ACHN (cell line): Measurements from ENCODE around the gene CRCP.
"Not testable (repeated sequence)": the region's sequence is repeated elsewhere in the genome, so short reads cannot be mapped to it uniquely, and the experiment has no call there.

Experiments
- DNase-seq: peaks from one replicate; pipeline ENCODE4 v3.0.0-alpha.2; 2015
- in situ Hi-C: cut with HindIII; loops from 2 replicates; pipeline ENCODE4 v1.10.0; 2017; ENCODE audit warnings: low sequenced_read_pairs, low pct_ligation_motif_present, low pct_unique_long_range_greater_than_20kb

The CRCP gene

DNA sequence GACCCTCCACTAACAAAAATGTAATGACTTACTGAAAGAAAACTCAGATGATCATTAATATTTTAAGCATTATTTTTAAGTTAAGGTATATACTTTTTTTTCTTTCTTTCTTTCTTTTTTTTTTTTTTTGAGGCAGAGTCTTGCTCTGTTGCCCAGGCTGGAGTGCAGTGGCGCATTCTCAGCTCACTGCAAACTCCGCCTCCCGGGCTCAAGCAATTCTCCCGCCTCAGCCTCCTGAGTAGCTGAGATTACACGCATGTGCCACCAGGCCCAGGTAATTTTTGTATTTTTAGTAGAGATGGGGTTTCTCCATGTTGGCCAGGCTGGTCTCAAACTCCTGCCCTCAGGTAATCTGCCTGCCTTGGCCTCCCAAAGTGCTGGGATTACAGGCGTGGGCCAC lies 12.5 kb upstream of the CRCP start:
- DNase-seq, in situ Hi-C loops: not testable (repeated sequence)

DNA sequence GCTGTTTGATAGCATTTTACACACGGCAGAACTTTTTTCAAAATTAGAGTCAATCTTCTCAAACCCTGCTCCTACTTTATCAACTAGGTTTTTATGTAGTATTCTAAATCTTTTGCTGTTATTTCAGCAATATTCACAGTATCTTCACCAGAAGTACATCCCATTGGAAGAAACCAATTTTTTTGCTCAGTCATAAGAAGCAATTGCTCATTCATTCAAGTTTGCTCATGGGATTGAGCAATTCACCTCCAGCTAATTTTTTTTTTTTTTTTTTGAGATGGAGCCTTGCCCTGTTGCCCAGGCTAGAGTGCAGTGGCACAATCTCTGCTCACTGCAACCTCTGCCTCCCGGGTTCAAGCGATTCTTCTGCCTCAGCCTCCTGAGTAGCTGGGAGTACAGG lies 10.7 kb upstream of the CRCP start:
- in situ Hi-C loops, DNase-seq: not testable (repeated sequence)

DNA sequence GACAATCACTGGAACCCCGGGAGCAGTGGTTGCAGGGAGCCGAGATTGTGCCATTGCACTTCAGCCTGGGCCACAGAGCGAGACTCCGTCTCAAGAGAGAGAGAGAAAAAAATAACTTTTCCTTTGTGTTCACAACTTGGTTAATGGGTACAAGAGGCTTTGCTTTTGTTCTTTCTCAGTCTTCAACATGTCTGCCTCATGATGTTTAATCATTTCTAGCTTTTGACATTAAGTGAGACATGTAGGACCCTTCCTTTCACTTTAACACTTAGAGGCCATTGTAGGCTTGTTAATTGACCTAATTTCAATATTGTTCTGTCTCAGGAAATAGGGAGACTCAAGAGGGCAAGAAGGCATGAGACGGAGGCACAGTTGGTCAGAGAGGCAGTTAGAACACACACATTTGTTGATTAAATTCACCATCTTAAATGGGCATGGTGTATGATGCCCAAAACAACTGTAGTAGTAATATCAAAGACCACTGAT lies 9.3 kb upstream of the CRCP start:
- in situ Hi-C loops, result no loop called here

DNA sequence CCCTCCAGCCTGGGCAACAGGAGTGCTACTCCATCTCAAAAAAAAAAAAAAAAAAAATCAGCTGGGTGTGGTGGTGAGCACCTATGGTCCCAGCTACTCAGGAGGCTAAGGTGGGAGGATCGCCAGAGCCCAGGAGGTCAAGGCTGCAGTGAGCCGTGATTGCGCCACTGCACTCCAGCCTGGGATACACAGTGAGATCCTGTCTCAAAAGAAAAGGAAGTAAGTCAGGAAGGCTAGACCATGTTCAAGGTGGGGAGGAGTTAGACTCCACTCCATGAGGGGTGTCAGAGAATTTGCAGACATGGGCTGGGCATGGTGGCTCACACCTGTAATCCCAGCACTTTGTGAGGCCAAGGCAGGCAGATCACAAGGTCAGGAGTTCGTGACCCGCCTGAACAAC lies 6.2 kb upstream of the CRCP start:
- DNase-seq, in situ Hi-C loops: not testable (repeated sequence)

More for the DNA sequence above, 9.3 kb upstream of the CRCP start:
- DNase-seq, result no peak

DNA sequence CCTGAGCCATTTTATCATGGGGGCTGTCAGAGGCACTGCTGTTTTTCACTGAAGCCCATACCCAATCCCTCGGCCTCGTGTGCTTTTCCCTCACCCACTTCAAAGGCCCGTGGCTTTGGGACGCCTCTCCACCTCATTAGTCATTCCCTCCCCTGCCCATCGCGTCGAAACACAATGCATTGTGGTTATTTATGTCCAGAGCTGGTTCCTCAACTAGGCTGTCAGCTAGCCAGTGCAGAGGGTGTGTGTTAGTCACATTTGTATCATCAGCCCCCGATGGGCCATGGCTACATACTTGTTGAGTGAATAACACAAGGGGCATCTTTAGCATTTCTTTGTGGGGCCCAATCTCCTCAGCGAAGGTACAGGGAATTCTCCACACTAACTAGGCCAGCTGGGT lies 3.8 kb upstream of the CRCP start:
- DNase-seq, result peak; percentile 87
- in situ Hi-C loops, result no loop called here

DNA sequence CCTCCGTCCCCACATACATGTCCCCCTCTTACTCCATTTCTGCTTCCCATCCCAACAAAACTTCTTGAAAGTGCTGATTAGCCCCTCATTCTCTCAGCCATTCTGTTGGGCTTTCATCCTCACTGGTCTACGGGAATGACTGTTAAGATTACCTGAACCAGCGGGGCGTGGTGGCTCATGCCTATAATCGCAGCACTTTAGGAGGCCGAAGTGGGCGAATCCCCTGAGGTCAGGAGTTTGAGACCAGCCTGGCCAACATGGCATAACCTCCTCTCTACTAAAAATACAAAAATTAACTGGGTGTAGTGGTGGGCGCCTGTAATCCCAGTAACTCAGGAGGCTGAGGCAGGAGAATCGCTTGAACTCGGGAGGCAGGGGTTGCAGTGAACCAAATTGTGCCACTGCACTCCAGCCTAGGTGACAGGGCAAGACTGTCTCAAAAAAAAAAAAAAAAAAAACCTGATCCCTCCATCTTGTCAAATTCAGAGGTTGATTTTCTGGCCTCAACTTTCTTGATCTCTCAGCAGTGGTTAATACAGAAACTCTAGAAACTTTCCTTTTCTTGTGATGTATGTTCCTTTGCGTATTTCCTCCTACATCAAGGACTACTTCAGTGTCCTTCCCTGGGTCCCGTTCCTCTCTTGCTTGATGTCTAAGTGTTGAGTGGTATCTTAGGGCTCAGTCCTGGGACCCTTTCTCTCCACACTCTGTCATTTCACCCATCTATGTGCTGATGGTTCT lies 2.2 kb downstream of the CRCP start:
- in situ Hi-C loops, DNase-seq: not testable (repeated sequence)

DNA sequence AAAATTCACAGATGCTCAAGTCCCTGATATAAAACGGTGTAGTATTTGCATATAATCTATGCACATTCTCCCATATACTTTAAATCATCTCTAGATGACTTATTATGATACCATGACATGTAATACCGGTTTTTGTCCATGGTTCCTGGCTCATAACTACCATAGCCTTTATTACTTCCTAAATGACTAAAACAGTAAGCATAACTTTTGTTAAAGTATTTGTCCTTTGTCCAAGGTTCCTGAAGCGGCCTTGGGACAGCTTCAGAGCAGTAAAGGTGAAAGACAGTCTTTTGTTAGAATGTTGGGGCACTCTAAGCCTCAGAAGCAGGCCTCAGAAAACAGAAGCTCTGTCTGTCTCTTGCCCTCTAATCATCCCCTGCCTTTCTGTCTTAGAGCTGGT lies 4.0 kb downstream of the CRCP start:
- in situ Hi-C loops, result no loop called here

DNA sequence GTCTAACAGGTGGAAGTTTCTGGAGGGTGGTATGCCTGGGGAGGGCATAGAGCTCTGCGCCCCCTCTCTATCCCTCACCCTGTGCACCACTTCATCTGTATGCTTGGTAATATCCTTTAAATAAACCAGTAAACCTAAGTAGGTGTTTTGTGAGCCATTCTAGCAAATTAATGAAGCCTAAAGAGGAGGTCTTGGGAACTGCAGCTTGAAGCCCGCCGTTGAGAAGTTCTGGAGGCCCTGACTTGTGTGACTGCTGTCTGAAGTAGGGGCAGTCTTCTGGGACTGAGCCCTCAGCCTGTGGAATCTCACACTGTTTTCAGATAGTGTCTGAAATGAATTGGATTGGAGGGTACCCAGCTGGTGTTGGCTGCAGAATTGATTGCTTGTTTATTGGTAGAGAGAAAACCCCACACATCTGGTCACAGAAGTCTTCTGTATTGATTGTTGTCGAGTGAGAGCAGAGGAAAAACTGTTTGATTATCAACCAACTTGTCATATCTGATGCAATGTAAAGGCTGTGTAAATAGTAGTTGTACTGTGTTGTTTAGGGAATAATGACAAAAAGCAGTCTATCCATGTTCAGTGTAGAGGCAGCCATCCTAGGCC lies 4.7 kb downstream of the CRCP start:
- DNase-seq, result no peak
- in situ Hi-C loops, result no loop called here

More for the DNA sequence above, 4.0 kb downstream of the CRCP start:
- DNase-seq, result no peak

DNA sequence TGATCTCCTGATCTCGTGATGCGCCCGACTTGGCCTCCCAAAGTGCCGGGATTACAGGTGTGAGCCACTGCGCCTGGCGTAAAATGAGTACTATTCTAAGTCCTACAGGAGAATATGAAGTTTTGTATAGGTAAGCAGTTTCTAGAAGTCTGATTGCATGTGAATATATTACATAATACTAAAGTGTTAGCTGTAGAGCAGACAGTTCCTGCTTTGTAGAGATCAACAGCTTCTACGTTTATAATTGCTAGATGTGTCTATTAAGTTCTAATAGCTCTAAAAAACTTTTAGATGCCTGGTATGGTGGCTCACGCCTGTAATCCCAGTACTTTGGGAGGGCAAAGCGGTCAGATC lies 8.5 kb downstream of the CRCP start:
- in situ Hi-C loops, result no loop called here
- no peak for DNase-seq

DNA sequence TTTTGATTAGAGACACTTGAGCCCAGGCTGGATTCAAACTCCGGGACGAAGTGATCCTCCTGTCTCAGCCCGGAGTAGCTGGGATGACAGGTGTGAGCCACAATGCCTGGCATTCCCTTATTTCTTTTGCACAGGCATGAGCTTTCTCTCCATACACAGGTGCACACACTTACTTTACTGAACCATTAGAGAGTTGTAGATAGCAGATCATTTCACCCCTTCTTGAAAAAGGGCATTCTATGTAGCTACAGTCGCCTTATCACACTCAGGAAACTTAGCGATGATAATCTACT lies 9.9 kb downstream of the CRCP start:
- in situ Hi-C loops, result not testable (repeated sequence)

DNA sequence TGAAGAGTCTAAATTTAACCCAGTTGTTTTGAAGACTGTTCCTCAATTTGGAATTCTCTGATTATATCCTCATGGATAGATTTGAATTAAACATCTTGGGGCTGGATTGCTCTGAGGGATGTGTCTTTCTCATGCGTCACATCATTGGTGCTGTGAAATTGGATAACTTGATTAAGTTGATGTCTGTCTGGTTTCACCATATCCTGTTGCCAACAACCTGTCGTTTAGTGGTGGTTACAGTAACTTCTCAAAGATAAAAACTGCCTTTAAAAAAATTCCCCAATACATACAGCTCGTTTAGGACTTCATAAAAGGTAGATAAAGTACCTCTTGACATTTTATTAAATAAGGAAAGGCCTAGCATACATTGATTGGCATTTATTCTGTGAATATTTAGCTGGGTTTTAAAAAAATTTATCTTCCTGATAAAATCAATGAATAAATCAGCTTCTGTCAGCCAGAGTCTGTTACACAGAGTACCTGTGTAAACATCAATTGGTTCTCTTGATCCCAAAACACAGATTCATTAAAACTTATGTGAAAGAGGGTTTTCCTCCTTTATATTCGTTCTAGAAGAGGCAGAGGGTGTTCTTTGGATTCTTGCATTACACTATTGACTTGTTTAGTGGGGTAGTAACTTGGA lies 10.5 kb downstream of the CRCP start:
- DNase-seq, result no peak
- in situ Hi-C loops, result no loop called here

More for the DNA sequence above, 9.9 kb downstream of the CRCP start:
- DNase-seq, result not testable (repeated sequence)

DNA sequence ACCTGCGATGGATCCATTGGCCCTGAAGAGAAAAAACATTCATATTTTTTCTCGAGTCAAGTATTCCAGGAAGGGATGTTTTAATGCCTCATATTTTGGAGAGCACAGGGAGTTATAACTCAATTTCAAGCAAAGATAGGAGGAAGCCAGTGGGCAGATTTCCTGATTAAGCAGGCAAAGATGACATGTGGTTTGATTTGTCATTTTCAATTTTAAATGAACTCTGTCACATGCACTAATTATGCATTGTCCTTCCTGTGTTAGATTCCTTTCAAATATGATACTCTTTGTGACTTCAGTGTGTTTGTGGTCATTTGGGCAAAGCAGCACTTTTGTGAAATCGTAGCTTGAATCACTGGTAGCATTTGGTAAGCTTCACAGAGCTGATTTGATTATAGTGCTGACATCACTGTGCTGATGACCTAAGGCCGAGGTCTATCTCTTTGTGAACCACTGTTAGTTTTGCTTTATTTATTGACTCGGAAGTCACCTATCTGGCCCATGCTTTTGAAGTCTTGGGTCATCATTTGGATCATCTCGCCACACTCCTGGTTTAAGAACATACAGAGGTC lies 11.2 kb downstream of the CRCP start:
- DNase-seq, in situ Hi-C loops: not testable (repeated sequence)

DNA sequence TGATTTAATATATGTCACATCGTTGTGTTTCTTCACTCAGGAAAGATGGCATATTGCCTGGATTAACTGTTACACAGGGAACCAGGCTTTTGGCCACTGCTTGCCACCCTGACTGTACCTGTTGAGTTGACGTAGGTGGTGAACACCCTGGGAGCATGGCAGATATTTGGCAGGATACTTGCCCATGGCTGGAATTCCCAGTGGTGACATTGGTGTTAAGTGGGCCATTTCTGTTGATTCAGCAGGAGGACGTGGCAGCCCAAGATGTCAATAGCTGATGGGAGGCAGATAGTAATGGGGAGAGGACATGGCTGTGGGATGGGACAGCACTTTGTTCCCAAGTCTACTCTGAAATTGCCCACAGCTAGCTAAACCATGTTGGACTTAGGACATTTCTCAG lies 12.5 kb downstream of the CRCP start:
- in situ Hi-C loops, DNase-seq: not testable (repeated sequence)

DNA sequence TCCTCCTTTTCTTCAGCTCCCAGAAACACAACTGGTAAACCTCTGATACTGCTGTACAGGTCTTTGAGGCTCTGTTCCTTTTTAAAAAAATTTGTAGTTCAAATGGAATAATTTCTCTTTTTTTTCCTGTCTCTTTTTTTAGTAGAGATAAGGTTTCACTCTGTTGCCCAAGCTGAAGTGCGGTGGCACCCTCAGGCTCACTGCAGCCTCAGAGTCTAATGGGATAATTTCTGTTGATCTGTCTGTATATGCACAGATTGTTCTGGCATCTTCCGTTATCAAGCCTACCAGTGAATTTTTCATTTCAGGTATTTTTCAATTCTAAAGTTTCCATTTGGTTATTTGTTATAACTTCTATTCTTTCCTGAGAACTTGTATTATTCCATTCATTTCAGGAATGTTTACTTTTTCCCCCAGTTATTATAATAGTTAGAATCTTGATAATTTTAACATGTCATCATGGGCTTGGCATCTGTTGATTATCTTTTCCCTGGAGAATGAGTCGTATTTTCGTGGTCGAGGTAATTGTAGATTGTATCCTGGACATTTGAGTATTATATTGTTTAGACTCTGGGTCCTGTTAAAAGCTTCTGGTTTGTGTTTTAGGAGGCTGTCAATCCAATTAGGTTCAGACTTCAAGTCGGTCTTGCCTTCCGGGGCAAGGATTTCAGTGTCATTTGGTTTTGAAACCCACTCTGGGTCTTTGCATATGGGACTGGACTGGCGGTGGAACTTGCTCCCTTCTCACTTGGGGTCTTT lies 24.5 kb downstream of the CRCP start:
- in situ Hi-C loops, result no loop called here
- no peak for DNase-seq

DNA sequence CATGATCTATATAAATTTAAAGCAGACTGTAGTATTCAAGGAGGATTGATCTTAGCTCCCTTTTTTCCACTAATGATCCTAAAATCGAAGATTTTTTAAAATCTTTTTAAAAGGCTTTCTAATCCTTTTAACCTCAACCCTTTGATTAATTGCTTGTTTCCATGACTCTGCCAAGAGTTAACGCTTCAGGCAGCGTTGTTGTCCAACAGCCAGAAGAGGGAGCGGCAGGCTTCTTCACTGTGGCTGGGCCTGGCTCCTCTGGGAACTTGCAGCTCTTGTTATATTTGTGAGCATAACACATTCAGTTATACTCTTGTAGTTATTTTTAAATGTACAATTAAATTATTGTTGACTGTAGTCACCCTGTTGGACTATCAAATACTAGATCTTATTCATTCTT lies 26.3 kb downstream of the CRCP start:
- DNase-seq, result peak; percentile 57
- in situ Hi-C loops, result no loop called here

DNA sequence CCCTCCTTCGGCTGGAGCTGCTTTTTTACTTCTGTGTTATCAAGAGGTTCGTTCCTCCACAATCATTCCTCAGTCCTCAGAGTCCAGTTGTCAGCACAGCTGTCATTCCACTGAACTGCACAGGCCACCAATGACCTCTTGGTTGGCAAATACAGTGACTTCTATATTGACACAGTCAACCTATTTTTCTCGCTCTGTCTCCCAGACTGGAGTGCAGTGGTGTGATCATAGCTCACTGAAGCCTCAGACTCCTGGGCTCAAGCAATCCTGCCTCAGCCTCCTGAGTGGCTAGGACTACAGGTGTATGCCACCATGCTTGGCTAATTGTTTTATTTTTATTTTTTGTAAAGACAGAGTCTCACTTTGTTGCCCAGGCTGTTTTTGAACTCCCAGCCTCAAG lies 27.7 kb downstream of the CRCP start:
- in situ Hi-C loops, result no loop called here
- DNase-seq, result no peak

DNA sequence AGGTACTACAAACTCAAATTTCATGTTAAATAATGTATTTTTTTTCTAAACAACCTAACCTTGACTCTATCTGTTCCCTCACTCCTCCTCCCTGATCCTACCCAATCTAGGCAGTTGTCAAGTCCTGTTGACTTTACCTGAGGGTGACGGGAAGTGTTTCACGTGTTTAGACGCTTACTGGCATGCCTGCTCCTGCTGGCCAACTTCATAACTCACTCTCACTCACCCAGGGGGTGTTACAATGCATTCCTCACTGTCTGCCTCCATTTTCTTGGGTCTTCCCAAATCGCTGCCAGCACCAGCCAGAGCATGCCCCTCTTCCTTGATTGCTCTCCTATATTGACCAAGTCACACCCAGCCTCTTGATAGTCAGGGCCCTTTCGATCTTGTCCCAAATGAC lies 28.3 kb downstream of the CRCP start:
- DNase-seq, result no peak
- in situ Hi-C loops, result no loop called here

DNA sequence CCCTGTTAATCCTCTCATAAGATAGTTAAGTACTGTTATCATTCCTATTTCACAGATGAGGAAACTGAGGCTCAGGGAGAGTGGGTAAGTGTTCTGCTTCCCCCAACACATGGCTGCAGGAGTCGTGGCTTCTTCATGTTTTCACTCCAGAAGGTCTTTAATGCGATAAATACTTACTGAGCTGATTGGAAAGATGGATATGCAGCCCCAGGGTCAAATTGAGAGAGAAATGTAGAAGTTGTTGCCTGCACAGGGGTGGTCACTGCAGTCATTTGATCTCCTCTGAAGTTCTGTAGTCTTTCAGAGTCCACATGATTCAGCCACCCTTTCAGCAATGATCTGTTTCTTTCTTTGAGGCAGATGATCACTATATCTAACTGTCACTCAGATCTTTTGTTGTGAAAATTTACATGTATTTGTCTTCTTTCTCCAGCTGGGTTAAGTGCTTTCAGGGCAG lies 29.3 kb downstream of the CRCP start:
- in situ Hi-C loops, result no loop called here
- no peak for DNase-seq
